ENCODE data around the gene CHRNA3.

The CHRNA3 gene

DNA sequence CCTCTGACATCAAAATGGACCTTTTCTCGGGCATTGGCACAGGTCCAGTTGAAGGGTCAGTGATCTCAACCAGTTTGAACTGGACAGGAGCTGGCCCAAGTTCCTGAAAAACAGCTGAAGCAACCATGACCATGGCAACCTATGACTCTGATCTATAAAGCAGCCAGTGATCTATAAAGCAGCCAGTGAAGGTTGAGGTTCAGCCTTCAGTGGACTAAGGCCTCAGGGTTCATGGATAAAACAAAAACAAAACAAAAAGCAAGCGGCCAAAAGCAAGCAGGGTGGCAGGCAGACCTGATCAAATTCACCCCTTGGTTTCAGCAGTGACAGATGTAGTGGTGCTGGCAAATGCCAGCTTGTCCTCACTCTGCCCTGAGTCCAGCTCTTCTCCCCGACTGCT lies 30.2 kb upstream of the CHRNA3 start:
- H3K36me3 Mint-ChIP-seq (ENCODE audit: low read depth) = no peaks in the 10 kb centered on the region
- DNase-seq = no peak
- peaks cover 30% of the 10 kb centered on the region for H3K4me1 Mint-ChIP-seq
- H3K4me3 Mint-ChIP-seq = no peak overlapping the region
- H3K27ac Mint-ChIP-seq = no peak overlapping the region
- peaks cover 33% of the 10 kb centered on the region for H3K27me3 Mint-ChIP-seq (ENCODE audit: low read depth, poor library complexity)
- peaks cover 2% of the 10 kb centered on the region for H3K9me3 Mint-ChIP-seq
- TF ChIP-seq, protein P1, sequence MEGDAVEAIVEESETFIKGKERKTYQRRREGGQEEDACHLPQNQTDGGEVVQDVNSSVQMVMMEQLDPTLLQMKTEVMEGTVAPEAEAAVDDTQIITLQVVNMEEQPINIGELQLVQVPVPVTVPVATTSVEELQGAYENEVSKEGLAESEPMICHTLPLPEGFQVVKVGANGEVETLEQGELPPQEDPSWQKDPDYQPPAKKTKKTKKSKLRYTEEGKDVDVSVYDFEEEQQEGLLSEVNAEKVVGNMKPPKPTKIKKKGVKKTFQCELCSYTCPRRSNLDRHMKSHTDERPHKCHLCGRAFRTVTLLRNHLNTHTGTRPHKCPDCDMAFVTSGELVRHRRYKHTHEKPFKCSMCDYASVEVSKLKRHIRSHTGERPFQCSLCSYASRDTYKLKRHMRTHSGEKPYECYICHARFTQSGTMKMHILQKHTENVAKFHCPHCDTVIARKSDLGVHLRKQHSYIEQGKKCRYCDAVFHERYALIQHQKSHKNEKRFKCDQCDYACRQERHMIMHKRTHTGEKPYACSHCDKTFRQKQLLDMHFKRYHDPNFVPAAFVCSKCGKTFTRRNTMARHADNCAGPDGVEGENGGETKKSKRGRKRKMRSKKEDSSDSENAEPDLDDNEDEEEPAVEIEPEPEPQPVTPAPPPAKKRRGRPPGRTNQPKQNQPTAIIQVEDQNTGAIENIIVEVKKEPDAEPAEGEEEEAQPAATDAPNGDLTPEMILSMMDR (IDR thresholded peaks at IDR 0.05) = no peak

DNA sequence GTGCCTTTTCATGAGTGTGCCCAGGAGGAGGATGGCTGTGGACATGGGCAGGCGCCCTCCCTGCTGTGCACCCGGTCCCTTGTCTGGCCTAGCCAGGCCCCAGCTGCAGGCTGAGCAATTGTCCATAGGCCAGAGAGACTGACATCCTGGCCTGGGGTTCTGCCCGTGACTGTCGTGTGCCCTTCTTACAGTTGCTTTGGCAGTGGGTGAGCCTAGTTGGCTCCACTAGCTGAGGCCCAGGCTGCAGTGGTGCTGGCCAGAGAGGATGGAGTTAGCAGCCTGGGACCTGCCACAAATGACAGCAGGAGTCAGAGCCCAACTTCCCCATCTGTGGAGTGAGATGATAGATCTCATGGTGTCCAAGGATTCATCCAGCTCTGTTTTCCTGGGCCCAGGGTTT lies 29.2 kb upstream of the CHRNA3 start:
- Mint-ChIP-seq H3K27me3 (ENCODE audit: low read depth, poor library complexity) (peaks cover 38% of the 10 kb centered on the region), H3K36me3 (ENCODE audit: low read depth) (no peaks in the 10 kb centered on the region), H3K4me3 (no peak overlapping the region), H3K4me1 (peaks cover 28% of the 10 kb centered on the region), H3K9me3 (peaks cover 5% of the 10 kb centered on the region), H3K27ac (no peak overlapping the region)
- no peak for DNase-seq
- TF ChIP-seq, protein P1 (IDR thresholded peaks at IDR 0.05) = no peak

DNA sequence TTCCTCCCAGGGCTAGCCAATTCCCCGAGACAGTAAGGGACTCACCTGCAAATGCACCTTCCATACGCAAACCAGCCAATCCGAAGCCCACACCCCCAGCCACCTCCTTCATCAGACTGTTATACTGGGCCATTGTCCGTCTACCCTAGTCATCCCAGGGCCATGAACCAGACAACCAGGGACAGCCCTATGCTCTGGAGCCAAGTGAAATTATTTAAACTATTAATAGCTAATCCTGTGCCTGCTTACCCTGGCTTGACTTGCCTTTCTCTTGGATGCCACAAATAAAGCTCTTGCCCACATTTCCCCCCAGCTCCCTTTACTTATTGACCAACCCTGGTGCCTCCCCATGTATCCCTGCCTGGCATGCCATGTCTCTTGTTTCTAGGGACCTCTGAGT lies 24.2 kb upstream of the CHRNA3 start:
- DNase-seq = no peak
- Mint-ChIP-seq H3K4me1 (peaks cover 21% of the 10 kb centered on the region), H3K9me3 (peaks cover 8% of the 10 kb centered on the region), H3K36me3 (ENCODE audit: low read depth) (peaks cover 5% of the 10 kb centered on the region), H3K27ac (no peak overlapping the region), H3K27me3 (ENCODE audit: low read depth, poor library complexity) (peaks cover 41% of the 10 kb centered on the region), H3K4me3 (no peak overlapping the region)
- TF ChIP-seq, protein P1 (IDR thresholded peaks at IDR 0.05) = no peak

DNA sequence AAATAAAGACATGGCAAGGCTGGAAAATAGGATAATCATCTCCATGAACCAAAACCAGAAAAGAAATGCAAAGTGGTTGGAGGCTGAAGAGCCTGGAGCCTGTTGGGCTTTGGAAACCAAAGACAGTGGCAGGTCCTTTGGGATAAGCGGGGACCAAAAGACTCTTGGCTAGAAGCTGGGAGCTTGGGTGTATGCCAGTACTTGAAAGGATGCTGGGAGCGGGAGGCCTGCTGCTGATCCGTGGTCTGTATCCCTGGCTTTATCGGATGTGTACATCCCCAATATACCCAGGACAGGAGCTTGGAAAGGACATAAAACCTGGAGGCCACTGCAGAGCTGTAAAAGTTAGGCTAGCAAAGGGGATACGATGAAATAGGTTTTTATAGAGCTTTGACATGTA lies 21.5 kb upstream of the CHRNA3 start:
- H3K4me3 Mint-ChIP-seq = peak overlapping the region; percentile 85
- DNase-seq = no peak
- peaks cover 42% of the 10 kb centered on the region for H3K27me3 Mint-ChIP-seq (ENCODE audit: low read depth, poor library complexity)
- H3K27ac Mint-ChIP-seq = no peak overlapping the region
- peaks cover 31% of the 10 kb centered on the region for H3K4me1 Mint-ChIP-seq
- TF ChIP-seq, protein P1 (IDR thresholded peaks at IDR 0.05) = no peak
- H3K9me3 Mint-ChIP-seq = peaks cover 8% of the 10 kb centered on the region
- H3K36me3 Mint-ChIP-seq (ENCODE audit: low read depth) = peaks cover 5% of the 10 kb centered on the region

DNA sequence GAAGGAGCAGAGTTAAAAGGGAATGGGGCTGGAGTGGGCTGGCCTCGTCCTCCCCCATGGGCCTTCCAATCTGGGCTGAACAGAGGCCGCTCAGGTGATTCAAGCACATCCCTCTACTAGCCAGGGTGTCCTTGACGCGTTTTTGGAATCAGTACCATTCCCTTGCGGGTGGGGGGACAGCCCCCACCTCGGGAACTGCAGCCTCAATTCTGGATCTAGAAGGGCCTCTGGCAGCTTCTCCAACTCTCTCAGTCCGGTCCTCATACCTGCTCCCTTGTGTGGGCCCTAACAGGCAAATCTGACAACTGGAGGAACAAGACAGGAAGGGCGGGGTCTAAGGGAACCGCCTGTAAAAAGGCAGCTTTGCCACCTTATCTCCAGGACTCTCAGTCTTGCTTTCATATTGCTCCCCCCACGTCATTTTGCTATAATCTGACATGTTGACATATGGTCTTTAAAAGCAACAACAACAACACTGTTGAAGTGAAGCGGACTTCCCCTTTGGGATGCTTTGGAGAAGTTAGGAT lies 21.0 kb upstream of the CHRNA3 start:
- peaks cover 5% of the 10 kb centered on the region for H3K36me3 Mint-ChIP-seq (ENCODE audit: low read depth)

More for the DNA sequence above, 21.0 kb upstream of the CHRNA3 start:
- peak overlapping the region; percentile 75 for H3K27ac Mint-ChIP-seq
- H3K27me3 Mint-ChIP-seq (ENCODE audit: low read depth, poor library complexity) = peaks cover 42% of the 10 kb centered on the region
- H3K4me3 Mint-ChIP-seq = peak overlapping the region; percentile 85
- H3K4me1 Mint-ChIP-seq = peaks cover 31% of the 10 kb centered on the region
- TF ChIP-seq, protein P1 (IDR thresholded peaks at IDR 0.05) = no peak
- H3K9me3 Mint-ChIP-seq = peaks cover 8% of the 10 kb centered on the region
- no peak for DNase-seq
